Activated CD8-positive, alpha-beta memory T cell treated with anti-CD3 and anti-CD28 coated beads for 4 hours (primary cell): ENCODE measurements around the gene NR5A1.

Experiments used
- DNase-seq, 2 donors: peaks; one replicate each; pipeline ENCODE4 v3.0.0-alpha.2; 2020; ENCODE audit warnings: low read depth in 2 of 2

NR5A1 gene

GRCh38 chr9:124514125-124514524 lies 6.9 kb upstream of the NR5A1 start:
- no peak for DNase-seq

- DNase-seq: no peak
These were observed 6.3 kb upstream of the NR5A1 start for GRCh38 chr9:124513376-124513994.

GRCh38 chr9:124512806-124513204 lies 5.6 kb upstream of the NR5A1 start:
- no peak for DNase-seq

GRCh38 chr9:124511891-124512805 lies 4.9 kb upstream of the NR5A1 start:
- no peak for DNase-seq

GRCh38 chr9:124511426-124511840 lies 4.2 kb upstream of the NR5A1 start:
- DNase-seq: no peak

GRCh38 chr9:124510650-124511425 lies 3.6 kb upstream of the NR5A1 start:
- no peak for DNase-seq

GRCh38 chr9:124507880-124508423 lies 753 bp upstream of the NR5A1 start:
- no peak for DNase-seq

GRCh38 chr9:124506433-124506832 lies 766 bp downstream of the NR5A1 start:
- no peak for DNase-seq

GRCh38 chr9:124505901-124506346 lies 1.3 kb downstream of the NR5A1 start:
- DNase-seq: no peak

- no peak for DNase-seq
These were observed 1.9 kb downstream of the NR5A1 start for GRCh38 chr9:124505006-124505900.

- no peak for DNase-seq
These were observed 2.6 kb downstream of the NR5A1 start for GRCh38 chr9:124504530-124505005.

- DNase-seq: no peak
These were observed 3.3 kb downstream of the NR5A1 start for GRCh38 chr9:124503713-124504529.

GRCh38 chr9:124502711-124503702 lies 4.2 kb downstream of the NR5A1 start:
- no peak for DNase-seq

- DNase-seq: no peak
These were observed 5.4 kb downstream of the NR5A1 start for GRCh38 chr9:124501771-124502320.

- DNase-seq: no peak
These were observed 6.2 kb downstream of the NR5A1 start for GRCh38 chr9:124500796-124501611.

GRCh38 chr9:124500028-124500795 lies 7.0 kb downstream of the NR5A1 start:
- DNase-seq: no peak

- DNase-seq: no peak
These were observed 8.0 kb downstream of the NR5A1 start for GRCh38 chr9:124499216-124499615.
